Mucosa of rectum (tissue), 2 donors: ENCODE results near the gene GRIK1.

Experiments used
- H3K27ac ChIP-seq, 2 donors: one replicate each; pipeline ENCODE4 v1.7.0; 2013; ENCODE audit warnings: inconsistent platforms in 2 of 2, low read depth in 2 of 2, low read length in 2 of 2
- H3K27me3 ChIP-seq, 2 donors: one replicate each; pipeline ENCODE4 v1.7.0; 2013; ENCODE audit warnings: low read length in 2 of 2; ENCODE audit not compliant: control insufficient read depth in 2 of 2, insufficient read depth in 2 of 2
- H3K36me3 ChIP-seq, 2 donors: one replicate each; pipeline ENCODE4 v1.7.0; 2013; ENCODE audit warnings: low read length in 2 of 2; ENCODE audit not compliant: control insufficient read depth in 2 of 2, insufficient read depth in 2 of 2
- H3K4me1 ChIP-seq, 2 donors: one replicate each; pipeline ENCODE4 v1.7.0; 2013; ENCODE audit warnings: low read length in 2 of 2, mild to moderate bottlenecking in 1 of 2; ENCODE audit not compliant: control insufficient read depth in 2 of 2, insufficient read depth in 2 of 2
- H3K4me3 ChIP-seq, 2 donors: one replicate each; pipeline ENCODE4 v1.7.0; 2013; ENCODE audit warnings: low read length in 2 of 2
- H3K9ac ChIP-seq, 2 donors: one replicate each; pipeline ENCODE4 v1.7.0; 2013; ENCODE audit warnings: low read length in 2 of 2, low read depth in 1 of 2, mild to moderate bottlenecking in 1 of 2
- H3K9me3 ChIP-seq, 2 donors: one replicate each; pipeline ENCODE4 v1.7.0; 2013; ENCODE audit warnings: low read length in 2 of 2; ENCODE audit not compliant: control insufficient read depth in 2 of 2
- donor health status: healthy.
- donor health status: Normal muscosa, but diverticular disease.

GRIK1 gene

GRCh38 chr21:29521872-29522271 lies 417.9 kb downstream of the GRIK1 start:
- H3K9me3 ChIP-seq = peaks cover 0 to 5% of the 10 kb centered on the region in 2 donors
- H3K9ac ChIP-seq = no peak overlapping the region
- no peaks in the 10 kb centered on the region for H3K4me1 ChIP-seq
- no peak overlapping the region for H3K4me3 ChIP-seq
- H3K27me3 ChIP-seq = no peaks in the 10 kb centered on the region
- no peak overlapping the region for H3K27ac ChIP-seq
- no peaks in the 10 kb centered on the region for H3K36me3 ChIP-seq

- Histone ChIP-seq H3K4me3 (no peak overlapping the region), H3K9me3 (no peaks in the 10 kb centered on the region), H3K9ac (no peak overlapping the region), H3K4me1 (no peaks in the 10 kb centered on the region), H3K36me3 (no peaks in the 10 kb centered on the region), H3K27me3 (no peaks in the 10 kb centered on the region), H3K27ac (no peak overlapping the region)
Observed at GRCh38 chr21:29520171-29520570, 419.6 kb downstream of the GRIK1 start.

DNA sequence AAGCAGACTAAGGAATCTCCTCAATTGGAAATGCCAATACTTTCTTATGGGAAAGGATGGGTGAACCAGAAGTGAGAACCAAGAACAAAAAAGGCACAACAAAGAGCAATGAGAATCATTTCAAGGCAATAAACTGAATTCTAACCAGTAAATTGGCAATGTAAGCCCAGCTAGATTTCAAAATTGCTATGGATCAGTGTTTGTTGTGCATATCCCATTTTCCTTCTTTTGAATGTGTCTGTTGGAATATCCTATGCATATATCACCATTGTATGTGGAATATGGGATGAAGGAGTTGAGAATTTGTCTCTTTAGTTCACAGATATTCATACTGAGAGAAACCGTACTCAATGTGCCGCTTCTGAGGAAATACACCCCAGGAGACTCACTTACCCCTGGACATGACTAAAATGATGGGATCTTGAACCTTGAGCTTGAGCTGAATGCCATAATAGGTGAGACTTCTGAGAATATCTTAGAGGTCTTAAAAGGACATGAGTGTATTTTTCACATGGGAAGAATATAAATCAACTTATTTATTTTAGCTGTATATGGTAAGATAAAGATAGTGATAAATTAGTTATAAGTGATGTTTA lies 425.0 kb downstream of the GRIK1 start:
- Histone ChIP-seq H3K27me3 (no peaks in the 10 kb centered on the region), H3K9me3 (peaks cover 0 to 3% of the 10 kb centered on the region in 2 donors), H3K27ac (no peak overlapping the region), H3K4me3 (no peak overlapping the region), H3K9ac (no peak overlapping the region), H3K36me3 (no peaks in the 10 kb centered on the region), H3K4me1 (no peaks in the 10 kb centered on the region)

DNA sequence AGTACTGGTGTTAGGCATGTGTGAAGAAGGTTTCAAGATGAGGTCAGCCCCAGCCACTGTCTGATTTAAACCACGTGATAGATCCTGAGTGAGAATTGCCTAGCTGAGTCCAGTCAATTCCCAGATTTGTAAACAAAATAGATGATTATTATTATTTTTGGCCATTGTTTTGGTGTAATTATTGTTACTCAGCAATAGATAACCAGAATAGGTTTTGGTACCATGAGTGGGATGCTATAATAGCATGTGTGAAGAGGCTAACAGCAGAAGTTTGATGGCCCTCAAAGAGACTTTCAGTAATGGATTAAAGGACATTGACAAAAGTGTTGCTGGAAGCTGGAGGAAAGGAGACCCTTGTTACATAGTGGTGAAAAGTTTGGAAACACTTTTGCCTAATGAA lies 426.3 kb downstream of the GRIK1 start:
- Histone ChIP-seq H3K9ac (no peak overlapping the region), H3K9me3 (peaks cover 0 to 3% of the 10 kb centered on the region in 2 donors), H3K27ac (no peak overlapping the region), H3K36me3 (no peaks in the 10 kb centered on the region), H3K27me3 (no peaks in the 10 kb centered on the region), H3K4me3 (no peak overlapping the region), H3K4me1 (no peaks in the 10 kb centered on the region)

DNA sequence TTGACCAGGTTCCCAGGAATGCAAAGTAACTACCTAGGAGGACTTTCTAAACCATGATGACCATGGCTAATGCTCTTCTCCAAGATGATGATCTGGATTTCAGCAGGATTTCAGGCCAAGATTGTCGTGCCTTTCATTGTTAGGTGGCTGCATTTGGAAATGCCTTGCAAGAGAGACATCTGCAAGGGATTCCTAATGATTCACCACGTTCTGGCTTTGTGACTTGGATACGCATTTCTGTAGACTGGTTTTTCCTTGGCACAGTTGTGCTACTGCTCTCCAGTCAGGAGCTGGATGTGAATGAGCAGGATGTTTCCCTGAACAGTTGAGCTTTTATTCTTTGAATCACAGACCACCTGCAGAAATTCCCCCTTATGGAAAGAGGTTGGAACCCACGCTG lies 428.7 kb downstream of the GRIK1 start:
- Histone ChIP-seq H3K4me1 (no peaks in the 10 kb centered on the region), H3K4me3 (no peak overlapping the region), H3K27me3 (no peaks in the 10 kb centered on the region), H3K9me3 (peaks cover 0 to 3% of the 10 kb centered on the region in 2 donors), H3K27ac (no peak overlapping the region), H3K36me3 (no peaks in the 10 kb centered on the region), H3K9ac (no peak overlapping the region)

- Histone ChIP-seq H3K9ac (no peak overlapping the region), H3K27ac (no peak overlapping the region), H3K36me3 (no peaks in the 10 kb centered on the region), H3K9me3 (no peaks in the 10 kb centered on the region), H3K27me3 (no peaks in the 10 kb centered on the region), H3K4me1 (no peaks in the 10 kb centered on the region), H3K4me3 (no peak overlapping the region)
Observed at GRCh38 chr21:29509121-29509520, 430.7 kb downstream of the GRIK1 start.

GRCh38 chr21:29508301-29508700 lies 431.5 kb downstream of the GRIK1 start:
- H3K9me3 ChIP-seq = no peaks in the 10 kb centered on the region
- H3K36me3 ChIP-seq = no peaks in the 10 kb centered on the region
- H3K27ac ChIP-seq = no peak overlapping the region
- no peaks in the 10 kb centered on the region for H3K4me1 ChIP-seq
- no peaks in the 10 kb centered on the region for H3K27me3 ChIP-seq
- no peak overlapping the region for H3K4me3 ChIP-seq
- H3K9ac ChIP-seq = no peak overlapping the region

- H3K9me3 ChIP-seq = no peaks in the 10 kb centered on the region
- H3K27ac ChIP-seq = no peak overlapping the region
- no peak overlapping the region for H3K9ac ChIP-seq
- no peaks in the 10 kb centered on the region for H3K27me3 ChIP-seq
- H3K4me3 ChIP-seq = no peak overlapping the region
- no peaks in the 10 kb centered on the region for H3K4me1 ChIP-seq
- no peaks in the 10 kb centered on the region for H3K36me3 ChIP-seq
Observed at GRCh38 chr21:29506947-29507346, 432.8 kb downstream of the GRIK1 start.

DNA sequence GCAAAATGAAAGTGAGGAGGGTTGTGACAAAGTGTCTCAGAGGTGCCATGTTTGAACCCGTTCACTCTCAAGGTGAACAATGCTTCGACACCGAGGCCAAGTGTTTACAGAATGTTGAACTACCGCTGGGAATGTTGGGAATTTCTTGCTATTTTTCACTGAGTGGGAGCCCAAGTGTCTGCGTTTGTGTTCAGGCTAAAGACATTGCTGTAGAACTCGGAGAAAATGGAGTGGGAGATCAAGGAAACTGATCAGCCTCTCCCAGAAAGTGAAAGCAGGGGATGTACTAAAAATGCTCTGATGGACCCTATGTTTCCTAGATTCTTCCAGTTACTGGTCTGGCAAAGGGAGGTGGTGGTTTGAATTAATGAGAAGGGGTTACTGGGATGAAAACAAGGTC lies 433.6 kb downstream of the GRIK1 start:
- no peaks in the 10 kb centered on the region for H3K27me3 ChIP-seq
- H3K27ac ChIP-seq = no peak overlapping the region
- H3K36me3 ChIP-seq = no peaks in the 10 kb centered on the region
- no peak overlapping the region for H3K4me3 ChIP-seq
- no peaks in the 10 kb centered on the region for H3K4me1 ChIP-seq
- no peak overlapping the region for H3K9ac ChIP-seq
- H3K9me3 ChIP-seq = no peaks in the 10 kb centered on the region

DNA sequence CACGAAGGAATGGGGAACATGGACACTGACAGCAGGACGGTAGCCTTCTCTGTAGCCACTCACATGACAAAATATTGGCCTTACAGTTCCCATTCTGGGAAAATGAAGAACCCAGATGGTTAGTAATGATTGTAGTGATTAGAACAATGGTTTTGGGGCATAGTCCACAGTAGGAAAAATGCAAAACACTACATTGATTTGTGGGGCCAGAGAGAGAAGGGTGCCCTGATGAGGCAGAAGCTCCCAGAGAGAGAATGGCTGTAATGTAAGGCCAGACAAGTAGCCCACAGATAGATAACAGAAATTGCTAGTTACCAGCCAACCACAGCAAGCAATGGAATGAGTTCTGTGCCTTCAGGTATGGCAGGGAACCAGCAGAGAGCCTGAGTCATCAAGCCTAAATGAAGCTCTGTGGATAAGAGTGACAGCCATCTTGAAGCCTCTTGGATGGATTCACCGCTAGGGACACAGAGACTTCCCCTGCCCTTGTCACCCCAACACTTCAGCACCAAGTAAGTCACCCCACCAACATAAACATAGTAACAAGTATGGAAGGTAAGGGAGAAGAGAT lies 435.0 kb downstream of the GRIK1 start:
- Histone ChIP-seq H3K9ac (no peak overlapping the region), H3K4me3 (no peak overlapping the region), H3K36me3 (no peaks in the 10 kb centered on the region), H3K9me3 (no peaks in the 10 kb centered on the region), H3K4me1 (no peaks in the 10 kb centered on the region), H3K27ac (no peak overlapping the region), H3K27me3 (no peaks in the 10 kb centered on the region)
